GM12873 (cell line): Measurements from ENCODE around the gene RCC2.

ENCODE experiments used
- TF ChIP-seq, protein P1 (sequence below): IDR thresholded peaks from 2 replicates; pipeline ENCODE4 v1.5.1; 2012; ENCODE audit warnings: low read depth, mild to moderate bottlenecking, moderate library complexity, low read length, control low read depth; ENCODE audit not compliant: insufficient read depth; ENCODE audit errors: missing control alignments

RCC2 gene

DNA sequence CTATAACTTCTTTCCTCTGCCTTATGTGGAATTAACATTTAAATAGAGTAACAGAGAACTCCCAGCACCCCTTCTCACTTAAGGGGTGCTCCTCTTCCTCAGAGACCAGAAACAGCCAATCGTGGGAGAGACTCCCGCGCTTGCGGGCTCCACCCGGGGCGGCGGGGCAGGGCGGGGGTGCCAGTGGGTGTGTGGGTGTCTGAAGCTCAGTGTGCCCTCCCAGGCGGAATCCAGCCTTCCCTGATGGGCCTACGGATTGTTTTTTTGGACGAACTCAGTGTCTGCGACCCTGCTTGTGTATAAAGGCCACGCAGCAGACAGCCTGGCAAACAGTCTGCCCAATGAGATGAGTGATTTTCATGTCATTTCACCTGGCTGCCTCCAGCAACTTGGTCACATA lies 6.2 kb downstream of the RCC2 start:
- TF ChIP-seq, protein P1, sequence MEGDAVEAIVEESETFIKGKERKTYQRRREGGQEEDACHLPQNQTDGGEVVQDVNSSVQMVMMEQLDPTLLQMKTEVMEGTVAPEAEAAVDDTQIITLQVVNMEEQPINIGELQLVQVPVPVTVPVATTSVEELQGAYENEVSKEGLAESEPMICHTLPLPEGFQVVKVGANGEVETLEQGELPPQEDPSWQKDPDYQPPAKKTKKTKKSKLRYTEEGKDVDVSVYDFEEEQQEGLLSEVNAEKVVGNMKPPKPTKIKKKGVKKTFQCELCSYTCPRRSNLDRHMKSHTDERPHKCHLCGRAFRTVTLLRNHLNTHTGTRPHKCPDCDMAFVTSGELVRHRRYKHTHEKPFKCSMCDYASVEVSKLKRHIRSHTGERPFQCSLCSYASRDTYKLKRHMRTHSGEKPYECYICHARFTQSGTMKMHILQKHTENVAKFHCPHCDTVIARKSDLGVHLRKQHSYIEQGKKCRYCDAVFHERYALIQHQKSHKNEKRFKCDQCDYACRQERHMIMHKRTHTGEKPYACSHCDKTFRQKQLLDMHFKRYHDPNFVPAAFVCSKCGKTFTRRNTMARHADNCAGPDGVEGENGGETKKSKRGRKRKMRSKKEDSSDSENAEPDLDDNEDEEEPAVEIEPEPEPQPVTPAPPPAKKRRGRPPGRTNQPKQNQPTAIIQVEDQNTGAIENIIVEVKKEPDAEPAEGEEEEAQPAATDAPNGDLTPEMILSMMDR = no peak

DNA sequence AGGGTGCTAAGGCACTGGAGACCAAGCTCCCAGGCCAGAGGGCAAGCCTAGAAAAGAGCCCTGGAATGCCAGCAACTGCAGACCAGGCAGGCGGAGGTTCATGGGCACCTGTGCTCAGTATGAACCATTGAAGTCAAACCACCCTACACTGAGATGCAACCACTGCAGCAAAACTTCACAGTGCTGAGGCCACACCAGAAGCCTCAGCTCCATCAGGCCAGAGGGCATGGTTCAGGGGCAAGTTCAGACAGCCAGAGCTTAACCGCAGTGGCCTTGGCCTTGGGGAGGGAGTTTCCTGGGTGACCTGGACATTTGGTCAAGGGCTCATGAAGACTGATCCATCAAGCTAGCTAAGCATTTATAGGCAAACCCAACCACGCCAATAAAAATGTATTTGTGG lies 7.1 kb downstream of the RCC2 start:
- TF ChIP-seq, protein P1 = no peak

DNA sequence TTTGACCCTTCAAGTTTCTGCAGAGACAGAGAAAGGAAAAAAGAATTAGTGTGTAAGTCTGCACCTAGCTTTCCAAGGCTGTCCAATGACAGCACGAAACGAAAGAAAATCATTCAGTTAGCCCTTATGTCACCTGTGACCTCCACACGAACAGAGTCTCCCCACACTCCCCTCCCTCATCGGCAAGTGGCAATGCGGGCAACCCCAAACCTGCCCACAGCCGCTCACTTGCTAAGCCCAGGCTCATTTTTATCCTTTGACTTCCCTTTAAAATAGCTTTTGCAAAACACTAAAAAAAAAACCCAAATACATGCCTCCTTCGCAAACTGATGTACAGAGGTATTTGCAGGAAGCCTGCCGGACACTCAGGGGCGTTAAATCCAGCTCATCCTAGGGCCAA lies 10.3 kb downstream of the RCC2 start:
- TF ChIP-seq, protein P1 = no peak

DNA sequence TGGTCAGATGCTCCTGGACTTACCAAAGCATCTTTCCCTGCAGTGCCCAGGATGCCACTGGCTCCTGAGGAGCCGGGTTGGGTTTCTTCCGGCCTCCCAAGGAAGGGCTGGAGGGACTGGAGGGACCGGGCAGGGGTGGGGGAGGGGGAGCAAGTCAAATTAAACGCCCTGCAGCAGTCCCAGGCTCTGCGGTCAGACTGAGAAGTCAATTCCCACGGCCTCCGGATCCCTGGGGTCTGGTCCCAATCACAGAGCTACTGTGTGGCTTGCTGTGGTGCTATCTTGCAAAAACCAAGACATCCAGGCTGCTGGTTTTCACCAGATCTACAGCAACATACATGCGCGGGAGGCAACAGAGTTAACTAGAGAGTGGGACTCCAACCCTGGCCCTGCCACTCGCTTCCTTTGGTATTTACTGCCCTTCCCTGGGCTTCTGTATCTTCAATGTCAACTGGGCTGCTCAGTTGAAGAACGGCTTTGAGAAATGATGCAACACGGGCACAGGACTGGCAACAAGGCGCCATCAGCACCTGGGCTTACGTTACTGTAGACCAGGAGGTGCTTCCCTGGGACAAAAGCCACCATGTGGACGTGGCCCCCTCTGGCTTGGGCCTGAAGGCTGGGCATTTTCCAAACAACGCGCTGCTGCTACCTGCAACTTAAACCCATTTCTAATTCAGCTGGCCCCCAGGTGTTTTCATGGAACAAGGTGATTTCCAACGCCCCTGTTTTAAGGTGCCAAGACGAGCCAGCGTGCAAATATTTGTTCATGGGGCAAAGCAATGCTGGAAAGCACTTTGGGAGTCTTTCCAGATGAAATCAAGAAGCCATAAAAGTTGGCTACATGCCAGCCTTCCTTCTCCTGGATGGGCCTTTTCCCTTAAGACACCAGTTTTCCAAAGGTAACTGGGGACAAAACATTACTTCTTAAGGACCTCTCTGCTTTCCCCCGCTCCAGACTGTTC lies 11.5 kb downstream of the RCC2 start:
- TF ChIP-seq, protein P1 = no peak

DNA sequence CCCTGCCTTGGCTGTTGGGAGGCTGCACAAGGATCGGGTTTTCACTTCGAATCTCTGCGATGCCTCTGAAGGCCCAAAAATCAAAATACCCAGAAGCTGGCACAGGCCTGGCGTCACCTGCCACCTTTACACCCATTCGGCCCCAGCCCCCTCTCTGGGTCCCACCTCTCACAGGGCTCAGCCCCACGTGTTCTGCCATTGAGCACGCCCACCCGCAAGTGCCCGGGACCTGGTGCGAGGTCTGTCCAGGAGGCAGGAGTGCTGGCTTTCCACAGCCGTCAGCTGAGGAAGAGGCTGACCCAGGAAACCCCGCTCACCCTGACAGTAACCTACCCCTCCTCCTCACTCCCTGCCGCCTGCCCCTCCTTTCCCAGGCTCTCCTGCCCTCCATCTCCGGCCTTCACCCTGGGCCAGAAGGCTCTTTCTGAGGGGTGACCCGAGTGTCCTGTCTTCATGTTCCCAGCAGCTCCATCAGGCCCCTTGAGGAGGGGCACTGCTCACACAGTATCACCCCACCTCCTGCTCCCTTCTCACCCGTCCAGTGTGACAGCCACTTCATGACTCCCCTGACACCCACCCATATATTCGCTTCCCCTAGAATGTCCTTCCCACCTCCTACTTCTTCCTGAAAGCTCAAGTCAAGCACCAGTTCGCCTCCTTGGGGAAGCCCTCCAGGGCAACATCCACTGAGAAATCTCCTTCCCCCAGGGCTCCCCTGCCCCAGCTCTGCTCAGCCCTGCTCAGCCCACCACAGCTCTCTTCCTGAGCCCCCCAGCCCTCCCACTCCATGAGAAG lies 13.5 kb downstream of the RCC2 start:
- TF ChIP-seq, protein P1 = no peak

DNA sequence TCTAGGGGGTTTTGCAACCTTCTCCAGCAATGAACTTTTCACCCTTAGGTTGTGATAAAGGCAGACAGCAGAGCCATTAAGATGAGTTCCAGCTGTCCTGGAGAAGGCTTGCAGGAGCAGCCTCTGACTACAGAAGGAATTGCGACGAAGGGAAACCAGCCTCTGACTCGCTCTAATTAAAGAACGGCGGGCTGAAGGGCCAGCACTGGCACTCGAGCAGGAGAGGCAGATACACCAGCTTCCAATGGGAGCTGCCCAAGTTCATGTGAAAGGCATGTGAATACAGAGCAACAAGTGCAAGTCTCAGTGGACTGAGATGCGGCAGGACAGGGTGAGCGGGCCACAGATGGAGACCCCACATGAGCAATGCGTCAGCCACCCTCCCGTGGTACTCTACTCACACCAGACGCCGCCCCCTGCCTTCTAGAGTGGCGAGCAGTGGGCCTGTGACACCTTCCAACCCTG lies 15.7 kb downstream of the RCC2 start:
- TF ChIP-seq, protein P1 = no peak

DNA sequence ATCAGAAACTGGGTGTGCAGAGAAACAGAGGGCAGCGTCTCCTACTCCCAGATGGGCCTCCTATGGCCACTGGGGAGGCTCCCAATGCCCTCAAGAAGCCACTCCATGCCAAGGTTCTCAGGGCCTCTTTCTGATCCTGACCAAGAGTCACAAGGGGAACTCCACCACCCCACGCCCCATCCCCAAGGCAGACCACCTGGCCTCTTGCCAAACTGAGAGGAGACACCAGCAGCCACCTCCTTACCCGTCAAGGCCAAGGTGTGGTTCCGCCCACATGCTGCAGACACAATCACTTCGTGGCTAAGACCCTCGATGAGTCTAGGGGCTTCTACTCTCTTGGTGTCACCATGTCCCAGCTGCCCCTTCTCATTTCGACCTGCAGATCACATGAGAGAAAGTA lies 17.0 kb downstream of the RCC2 start:
- TF ChIP-seq, protein P1 = no peak
